SK-N-SH (cell line): Measurements from ENCODE around the gene SLC38A2. TPM values are rescaled to one million over a fixed set of nuclear protein-coding genes. Genes with fewer than 3 reads are reported as not detected.

Source experiments
- CTCF ChIA-PET: fragments of 300-600, 350-600 bp; formaldehyde crosslinking; extraction: SDS; loops from one replicate; lab custom pipeline; 2021; lab: Yijun Ruan, JAX
- POLR2A ChIA-PET: fragments of 350-600 bp; sonication (Branson Sonifier 250); formaldehyde crosslinking; extraction: SDS; loops from one replicate; lab custom pipeline; 2020; ENCODE audit warnings: antibody characterized with exemption, inconsistent platforms; lab: Yijun Ruan, JAX
- DNase-seq: peaks from one replicate; pipeline ENCODE4 v3.0.0; 2012
- H2AFZ ChIP-seq: fragments of 200-600 bp; sonication (generic); 2 replicates; pipeline ENCODE4 v1.8.1; 2016; ENCODE audit warnings: antibody characterized with exemption, mild to moderate bottlenecking, low read depth
- H3F3A ChIP-seq: fragments of 200-600 bp; sonication (generic); replicated peaks from 2 replicates; pipeline ENCODE3; 2016; ENCODE audit warnings: antibody characterized with exemption, mild to moderate bottlenecking; ENCODE audit not compliant: insufficient read depth
- H3K27ac ChIP-seq, 2 experiments: fragments of 200-500 bp in 1 of 2; fragments of 200-600 bp in 1 of 2; sonication (Bioruptor generic) in 1 of 2; sonication (generic), shearing (Covaris generic) in 1 of 2; 2 replicates each; pipeline versions ENCODE4 v1.5.1 to v1.6.1; 2014 to 2016; ENCODE audit warnings: low read depth in 2 of 2, inconsistent platforms in 1 of 2, low read length in 1 of 2, mild to moderate bottlenecking in 1 of 2, mixed read lengths in 1 of 2
- H3K27me3 ChIP-seq: fragments of 200-600 bp; sonication (generic), shearing (Covaris generic); 2 replicates; pipeline ENCODE4 v1.6.1; 2016; ENCODE audit warnings: mixed run types; ENCODE audit not compliant: insufficient read depth
- H3K36me3 ChIP-seq, 2 experiments: fragments of 200-500 bp in 1 of 2; fragments of 200-600 bp in 1 of 2; sonication (Bioruptor generic) in 1 of 2; sonication (generic) in 1 of 2; replicated peaks in 1 of 2; 2 replicates each; pipeline versions ENCODE3 to v1.5.1; 2014 to 2016; ENCODE audit warnings: low read length in 1 of 2, mild to moderate bottlenecking in 1 of 2; ENCODE audit not compliant: insufficient read depth in 2 of 2, control insufficient read depth in 1 of 2
- H3K4me1 ChIP-seq, 2 experiments: fragments of 200-500 bp in 1 of 2; fragments of 200-600 bp in 1 of 2; sonication (Bioruptor generic) in 1 of 2; sonication (generic), shearing (Covaris generic) in 1 of 2; 2 replicates each; pipeline versions ENCODE4 v1.5.1 to v1.6.1; 2014 to 2016; ENCODE audit warnings: low read depth in 1 of 2, low read length in 1 of 2, mixed run types in 1 of 2; ENCODE audit not compliant: insufficient read depth in 2 of 2, control insufficient read depth in 1 of 2
- H3K4me2 ChIP-seq: fragments of 200-600 bp; sonication (generic), shearing (Covaris generic); 2 replicates; pipeline ENCODE4 v1.6.1; 2017; ENCODE audit warnings: mixed run types
- H3K4me3 ChIP-seq, 2 experiments: fragments of 200-500 bp in 1 of 2; fragments of 200-600 bp in 1 of 2; sonication (Bioruptor generic) in 1 of 2; sonication (generic), shearing (Covaris generic) in 1 of 2; 2 replicates each; pipeline versions ENCODE4 v1.5.1 to v1.8.1; 2014 to 2016; ENCODE audit warnings: low read depth in 2 of 2, inconsistent platforms in 1 of 2, low read length in 1 of 2, mild to moderate bottlenecking in 1 of 2, mixed read lengths in 1 of 2, moderate library complexity in 1 of 2
- H3K79me2 ChIP-seq: fragments of 200-600 bp; sonication (generic); 2 replicates; pipeline ENCODE4 v1.8.1; 2017; ENCODE audit warnings: mild to moderate bottlenecking; ENCODE audit not compliant: insufficient read depth
- H3K9ac ChIP-seq: fragments of 200-600 bp; sonication (generic); 2 replicates; pipeline ENCODE4 v1.6.1; 2017; ENCODE audit warnings: mixed run types
- H3K9me2 ChIP-seq: fragments of 200-600 bp; sonication (generic); 2 replicates; pipeline ENCODE4 v1.6.1; 2017; ENCODE audit warnings: mixed run types
- H3K9me3 ChIP-seq: fragments of 200-600 bp; sonication (generic); 2 replicates; pipeline ENCODE4 v1.6.1; 2017; ENCODE audit warnings: mixed run types, mild to moderate bottlenecking, moderate library complexity
- H4K20me1 ChIP-seq: fragments of 200-600 bp; sonication (generic); 2 replicates; pipeline ENCODE4 v1.6.1; 2017; ENCODE audit warnings: mild to moderate bottlenecking, mixed run types; ENCODE audit not compliant: insufficient read depth
- CHD2 ChIP-seq: fragments of 150-350 bp; IDR thresholded peaks from 2 replicates; pipeline ENCODE4 v1.6.1; 2018; ENCODE audit warnings: low read length; ENCODE audit not compliant: partially characterized antibody
- ELF1 ChIP-seq: IDR thresholded peaks from 2 replicates; pipeline ENCODE4 v1.4.0; 2012
- EP300 ChIP-seq, 2 experiments: IDR thresholded peaks; 2 replicates each; pipeline versions ENCODE4 v1.4.0 to v1.6.1; 2012; ENCODE audit warnings: borderline replicate concordance in 1 of 2, low read depth in 1 of 2, low read length in 1 of 2
- FOSL2 ChIP-seq: IDR thresholded peaks from 2 replicates; pipeline ENCODE4 v1.4.0; 2012; ENCODE audit warnings: low read depth, mild to moderate bottlenecking, moderate library complexity, borderline replicate concordance
- FOXJ3 ChIP-seq: sonication (generic); formaldehyde crosslinking; IDR thresholded peaks from 2 replicates; pipeline ENCODE4 v1.5.1; 2020; ENCODE audit warnings: mild to moderate bottlenecking, missing genetic modification reagents
- FOXM1 ChIP-seq: IDR thresholded peaks from 2 replicates; pipeline ENCODE4 v1.4.0; 2012; ENCODE audit warnings: low read depth, mild to moderate bottlenecking
- NFIC ChIP-seq: IDR thresholded peaks from 2 replicates; pipeline ENCODE4 v1.4.0; 2012; ENCODE audit warnings: borderline replicate concordance
- RAD21 ChIP-seq: IDR thresholded peaks from 2 replicates; pipeline ENCODE4 v1.6.1; 2012; ENCODE audit warnings: mild to moderate bottlenecking, low read length
- RCOR1 ChIP-seq: fragments of 150-350 bp; IDR thresholded peaks from 2 replicates; pipeline ENCODE4 v1.6.1; 2017; ENCODE audit warnings: antibody characterized with exemption, low read length
- TCF12 ChIP-seq: IDR thresholded peaks from 2 replicates; pipeline ENCODE4 v1.4.0; 2012
- TEAD4 ChIP-seq: IDR thresholded peaks from 2 replicates; pipeline ENCODE4 v1.4.0; 2012; ENCODE audit warnings: mild to moderate bottlenecking, borderline replicate concordance; ENCODE audit not compliant: insufficient read depth
- WGBS: methylation state at CpG from one replicate; pipeline ENCODE4 v1.1.6; 2017; ENCODE audit warnings: low lambda C conversion rate; 5-methylcytosine and 5-hydroxymethylcytosine counted together
- polyA plus RNA-seq, 3 experiments: library from polyadenylated mRNA; depleted of rRNA; stranded (reverse); fragments of >200 nt; gene quantifications; 2 replicates each; pipeline ENCODE4 v1.2.3, GENCODE V29; 2012
- TF ChIP-seq, protein P1 (sequence below): IDR thresholded peaks from 2 replicates; pipeline ENCODE4 v1.4.0; 2012; ENCODE audit warnings: low read depth, borderline replicate concordance
- TF ChIP-seq, protein P2 (sequence below): fragments of 150-350 bp; IDR thresholded peaks from 2 replicates; pipeline ENCODE4 v1.6.1; 2017; ENCODE audit warnings: antibody characterized with exemption, low read length, low read depth, borderline replicate concordance
- TF ChIP-seq, protein P3 (sequence below): IDR thresholded peaks from 2 replicates; pipeline ENCODE4; 2012
- TF ChIP-seq, protein P4 (sequence below): IDR thresholded peaks from 2 replicates; pipeline ENCODE4 v1.6.1; 2012; ENCODE audit warnings: mild to moderate bottlenecking, low read depth, low read length, moderate library complexity
- TF ChIP-seq, protein P5 (sequence below): fragments of 150-350 bp; IDR thresholded peaks from 2 replicates; pipeline ENCODE4 v1.6.1; 2016; ENCODE audit warnings: mild to moderate bottlenecking, low read depth, low read length

Gene SLC38A2
- polyA plus RNA-seq, 1 of the 3 experiments (the other 2 are of a cell fraction), result 135 TPM

DNA sequence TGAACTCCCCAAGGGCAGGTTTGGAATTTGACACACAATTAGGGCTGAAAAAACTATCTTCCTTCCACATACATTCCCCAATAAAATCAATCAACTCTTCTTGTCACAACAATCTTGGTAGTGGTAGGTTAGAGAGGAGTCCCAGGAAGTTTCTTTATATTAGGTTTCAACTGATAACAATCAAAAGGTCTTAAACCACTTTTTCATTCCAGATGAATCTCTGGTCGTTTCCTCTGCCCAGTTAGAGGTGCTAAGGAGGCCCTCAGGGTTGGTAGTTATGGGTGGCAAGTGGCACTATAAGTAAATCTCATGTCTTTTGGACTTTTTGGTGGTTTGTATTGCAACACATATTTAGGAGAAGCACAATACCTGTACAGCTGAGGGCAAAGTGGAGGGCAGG is 1.7 kb upstream of the SLC38A2 start:
- ChIA-PET CTCF (no interaction called here), POLR2A (no interaction called here)
- DNase-seq, result no peak
- H3K9me2 ChIP-seq, result no peaks in the 10 kb centered on the region
- peaks cover 31% of the 10 kb centered on the region for H4K20me1 ChIP-seq
- WGBS, result 29% methylated on average over 1 of the region's 1 CpG
- no peak overlapping the region for H3K4me3 ChIP-seq
- H3K9me3 ChIP-seq, result no peaks in the 10 kb centered on the region
- H3K4me2 ChIP-seq, result peak overlapping the region; percentile 83; the same call in 1 of the 2 replicates
- H3F3A ChIP-seq, result peaks cover 32% of the 10 kb centered on the region
- H3K79me2 ChIP-seq, result peaks cover 32% of the 10 kb centered on the region
- H3K27me3 ChIP-seq, result no peaks in the 10 kb centered on the region
- peaks cover 18 to 19% of the 10 kb centered on the region in 2 experiments for H3K36me3 ChIP-seq
- TF ChIP-seq EP300 (IDR thresholded peaks at IDR 0.05; ENCODE audit: borderline replicate concordance in 1 of 2, low read depth in 1 of 2, low read length in 1 of 2), result no peak
- peak; percentile 27; the same call in 1 of the 2 replicates for TF ChIP-seq TCF12
- H3K27ac ChIP-seq, result peak overlapping the region in 1 of 2 experiments; percentile 94; a peak in 1 of 4 replicates
- H2AFZ ChIP-seq, result no peak overlapping the region
- peaks cover 10 to 16% of the 10 kb centered on the region in 2 experiments; a peak in 3 of 4 replicates for H3K4me1 ChIP-seq
- H3K9ac ChIP-seq, result peak overlapping the region; percentile 100; the same call in 1 of the 2 replicates

DNA sequence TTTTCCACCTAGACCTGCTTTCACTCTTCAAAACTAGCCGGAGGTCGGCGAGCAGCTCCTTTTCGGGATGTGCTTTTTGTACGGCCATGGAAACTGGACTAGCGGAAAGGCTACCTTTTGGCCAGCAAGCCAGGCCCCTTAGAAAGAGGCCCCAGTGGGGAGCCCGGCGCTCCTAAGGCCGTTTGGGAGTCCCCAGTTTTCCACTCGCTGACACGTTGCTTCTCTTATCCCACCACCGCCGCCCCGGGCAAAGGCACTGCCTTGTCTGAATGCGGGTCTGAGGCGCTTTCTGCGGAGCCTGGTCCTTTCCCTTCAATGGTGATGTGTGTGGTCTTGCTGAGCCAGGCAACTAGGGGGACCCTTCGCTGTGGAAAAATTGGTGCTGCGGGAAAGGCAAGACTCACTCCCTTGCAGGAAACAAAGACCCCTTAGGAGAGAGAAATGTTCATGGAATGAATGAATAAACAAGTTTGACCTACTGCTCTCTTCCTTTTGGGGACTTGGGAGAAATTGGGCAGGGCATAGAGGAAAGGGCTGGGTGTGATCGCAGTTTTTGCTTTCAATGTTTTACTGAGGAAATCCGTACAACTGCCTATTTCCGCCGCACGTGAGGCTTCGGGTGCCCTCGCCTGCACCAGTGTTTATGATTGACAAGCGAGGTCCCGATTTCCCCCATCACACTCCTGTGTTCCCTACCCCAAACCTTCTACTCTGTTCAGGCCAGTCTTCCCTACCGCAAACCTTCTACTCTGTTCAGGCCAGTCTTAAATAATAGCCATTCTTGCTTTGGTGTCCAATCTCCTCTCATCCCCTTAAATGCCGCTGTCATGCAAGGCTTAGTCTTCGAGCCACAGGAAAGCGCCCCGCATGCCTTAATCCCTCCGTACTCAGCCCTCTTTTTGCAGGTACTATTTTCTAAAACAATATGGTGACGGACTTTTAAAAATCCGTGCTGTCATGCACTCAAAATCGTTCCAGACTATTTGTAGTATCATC is 1.0 kb upstream of the SLC38A2 start:
- Histone ChIP-seq H3K4me2 (peak overlapping the region; percentile 83), H4K20me1 (peaks cover 38% of the 10 kb centered on the region), H2AFZ (peak overlapping the region; percentile 71), H3K27ac (peak overlapping the region; percentile 84 to 94), H3K9ac (peak overlapping the region; percentile 100), H3K79me2 (peaks cover 39% of the 10 kb centered on the region), H3K4me1 (peaks cover 12 to 15% of the 10 kb centered on the region in 2 experiments; a peak in 3 of 4 replicates), H3K27me3 (no peaks in the 10 kb centered on the region), H3K9me2 (no peaks in the 10 kb centered on the region), H3K4me3 (peak overlapping the region; percentile 70 to 82), H3K9me3 (no peaks in the 10 kb centered on the region), H3K36me3 (peaks cover 25 to 26% of the 10 kb centered on the region in 2 experiments), H3F3A (peaks cover 39% of the 10 kb centered on the region)
- POLR2A ChIA-PET, result interaction anchor here (0.7 kb wide), 1 partner anchor 10 kb away, joined by 3 read pairs; no protein-coding TSS in a partner anchor
- 48% methylated on average over 37 of the region's 37 CpGs for WGBS
- DNase-seq, result peak; percentile 66
- CTCF ChIA-PET, result no interaction called here
- TF ChIP-seq FOXM1, result no peak
- TF ChIP-seq, protein P1, sequence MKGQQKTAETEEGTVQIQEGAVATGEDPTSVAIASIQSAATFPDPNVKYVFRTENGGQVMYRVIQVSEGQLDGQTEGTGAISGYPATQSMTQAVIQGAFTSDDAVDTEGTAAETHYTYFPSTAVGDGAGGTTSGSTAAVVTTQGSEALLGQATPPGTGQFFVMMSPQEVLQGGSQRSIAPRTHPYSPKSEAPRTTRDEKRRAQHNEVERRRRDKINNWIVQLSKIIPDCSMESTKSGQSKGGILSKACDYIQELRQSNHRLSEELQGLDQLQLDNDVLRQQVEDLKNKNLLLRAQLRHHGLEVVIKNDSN, result no peak
- TF ChIP-seq, protein P2, sequence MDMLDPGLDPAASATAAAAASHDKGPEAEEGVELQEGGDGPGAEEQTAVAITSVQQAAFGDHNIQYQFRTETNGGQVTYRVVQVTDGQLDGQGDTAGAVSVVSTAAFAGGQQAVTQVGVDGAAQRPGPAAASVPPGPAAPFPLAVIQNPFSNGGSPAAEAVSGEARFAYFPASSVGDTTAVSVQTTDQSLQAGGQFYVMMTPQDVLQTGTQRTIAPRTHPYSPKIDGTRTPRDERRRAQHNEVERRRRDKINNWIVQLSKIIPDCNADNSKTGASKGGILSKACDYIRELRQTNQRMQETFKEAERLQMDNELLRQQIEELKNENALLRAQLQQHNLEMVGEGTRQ, result no peak
- TF ChIP-seq CHD2, result no peak
- TF ChIP-seq FOSL2, result no peak
- TF ChIP-seq FOXJ3, result no peak
- TF ChIP-seq, protein P3, sequence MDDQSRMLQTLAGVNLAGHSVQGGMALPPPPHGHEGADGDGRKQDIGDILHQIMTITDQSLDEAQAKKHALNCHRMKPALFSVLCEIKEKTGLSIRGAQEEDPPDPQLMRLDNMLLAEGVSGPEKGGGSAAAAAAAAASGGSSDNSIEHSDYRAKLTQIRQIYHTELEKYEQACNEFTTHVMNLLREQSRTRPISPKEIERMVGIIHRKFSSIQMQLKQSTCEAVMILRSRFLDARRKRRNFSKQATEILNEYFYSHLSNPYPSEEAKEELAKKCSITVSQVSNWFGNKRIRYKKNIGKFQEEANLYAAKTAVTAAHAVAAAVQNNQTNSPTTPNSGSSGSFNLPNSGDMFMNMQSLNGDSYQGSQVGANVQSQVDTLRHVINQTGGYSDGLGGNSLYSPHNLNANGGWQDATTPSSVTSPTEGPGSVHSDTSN, result no peak
- no peak for TF ChIP-seq TEAD4
- TF ChIP-seq, protein P4, sequence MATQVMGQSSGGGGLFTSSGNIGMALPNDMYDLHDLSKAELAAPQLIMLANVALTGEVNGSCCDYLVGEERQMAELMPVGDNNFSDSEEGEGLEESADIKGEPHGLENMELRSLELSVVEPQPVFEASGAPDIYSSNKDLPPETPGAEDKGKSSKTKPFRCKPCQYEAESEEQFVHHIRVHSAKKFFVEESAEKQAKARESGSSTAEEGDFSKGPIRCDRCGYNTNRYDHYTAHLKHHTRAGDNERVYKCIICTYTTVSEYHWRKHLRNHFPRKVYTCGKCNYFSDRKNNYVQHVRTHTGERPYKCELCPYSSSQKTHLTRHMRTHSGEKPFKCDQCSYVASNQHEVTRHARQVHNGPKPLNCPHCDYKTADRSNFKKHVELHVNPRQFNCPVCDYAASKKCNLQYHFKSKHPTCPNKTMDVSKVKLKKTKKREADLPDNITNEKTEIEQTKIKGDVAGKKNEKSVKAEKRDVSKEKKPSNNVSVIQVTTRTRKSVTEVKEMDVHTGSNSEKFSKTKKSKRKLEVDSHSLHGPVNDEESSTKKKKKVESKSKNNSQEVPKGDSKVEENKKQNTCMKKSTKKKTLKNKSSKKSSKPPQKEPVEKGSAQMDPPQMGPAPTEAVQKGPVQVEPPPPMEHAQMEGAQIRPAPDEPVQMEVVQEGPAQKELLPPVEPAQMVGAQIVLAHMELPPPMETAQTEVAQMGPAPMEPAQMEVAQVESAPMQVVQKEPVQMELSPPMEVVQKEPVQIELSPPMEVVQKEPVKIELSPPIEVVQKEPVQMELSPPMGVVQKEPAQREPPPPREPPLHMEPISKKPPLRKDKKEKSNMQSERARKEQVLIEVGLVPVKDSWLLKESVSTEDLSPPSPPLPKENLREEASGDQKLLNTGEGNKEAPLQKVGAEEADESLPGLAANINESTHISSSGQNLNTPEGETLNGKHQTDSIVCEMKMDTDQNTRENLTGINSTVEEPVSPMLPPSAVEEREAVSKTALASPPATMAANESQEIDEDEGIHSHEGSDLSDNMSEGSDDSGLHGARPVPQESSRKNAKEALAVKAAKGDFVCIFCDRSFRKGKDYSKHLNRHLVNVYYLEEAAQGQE, result no peak
- no peak for TF ChIP-seq NFIC
- TF ChIP-seq RAD21, result peak; percentile 49
- TF ChIP-seq, protein P5, sequence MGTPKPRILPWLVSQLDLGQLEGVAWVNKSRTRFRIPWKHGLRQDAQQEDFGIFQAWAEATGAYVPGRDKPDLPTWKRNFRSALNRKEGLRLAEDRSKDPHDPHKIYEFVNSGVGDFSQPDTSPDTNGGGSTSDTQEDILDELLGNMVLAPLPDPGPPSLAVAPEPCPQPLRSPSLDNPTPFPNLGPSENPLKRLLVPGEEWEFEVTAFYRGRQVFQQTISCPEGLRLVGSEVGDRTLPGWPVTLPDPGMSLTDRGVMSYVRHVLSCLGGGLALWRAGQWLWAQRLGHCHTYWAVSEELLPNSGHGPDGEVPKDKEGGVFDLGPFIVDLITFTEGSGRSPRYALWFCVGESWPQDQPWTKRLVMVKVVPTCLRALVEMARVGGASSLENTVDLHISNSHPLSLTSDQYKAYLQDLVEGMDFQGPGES, result no peak
- TF ChIP-seq RCOR1, result no peak
- no peak for TF ChIP-seq ELF1
